HCT116 (cell line): ENCODE results near the gene LYRM1. TPM values are rescaled to one million over a fixed set of nuclear protein-coding genes. Genes with fewer than 3 reads are reported as not detected.

Source experiments
- ATAC-seq: fragments of 200-7000 bp; cut with Tn5 transposase; 2 replicates; pipeline ENCODE4 v1.9.1; 2020; ENCODE audit warnings: mild to moderate bottlenecking, moderate library complexity
- BruUV-seq: library from RNA; stranded (reverse); fragments of 400-500 nt; replicated peaks from 2 replicates; lab custom pipeline; 2021; lab: Mats Ljungman, UMichigan
- CTCF ChIA-PET: fragments of 300-600 bp; sonication (Branson Sonifier 250); formaldehyde crosslinking; loops from one replicate; lab custom pipeline; 2021; ENCODE audit warnings: antibody characterized with exemption; lab: Charles Lee
- POLR2A ChIA-PET: fragments of 300-600, 350-600 bp; sonication (Branson Sonifier 250); formaldehyde crosslinking; loops from one replicate; lab custom pipeline; 2021; ENCODE audit warnings: antibody characterized with exemption; lab: Charles Lee
- RAD21 ChIA-PET, 2 experiments: fragments of 300-600 bp; sonication (Branson Sonifier 250); formaldehyde crosslinking; loops; one replicate each; lab custom pipeline; 2023; ENCODE audit warnings: low total read pairs in 2 of 2; ENCODE audit not compliant: uncharacterized antibody in 2 of 2, unreplicated experiment in 2 of 2, low non-redundant PET in 1 of 2; lab: Charles Lee
- DNase-seq: peaks from one replicate; pipeline ENCODE4 v3.0.0-alpha.2; 2010; ENCODE audit warnings: low read depth, low spot score
- H2AFZ ChIP-seq: fragments of 200-600 bp; shearing (Covaris generic), sonication (generic); 2 replicates; pipeline ENCODE4 v1.6.1; 2017; ENCODE audit warnings: low read depth, mixed run types, mixed read lengths, antibody characterized with exemption, low read length; ENCODE audit not compliant: poor library complexity, severe bottlenecking
- H3K27ac ChIP-seq: 2 replicates; pipeline ENCODE4 v1.5.1; 2012; ENCODE audit warnings: low read depth, low read length
- H3K27me3 ChIP-seq: fragments of 200-600 bp; sonication (generic); 2 replicates; pipeline ENCODE4 v1.6.1; 2016; ENCODE audit warnings: mixed run types, low read length, mixed read lengths; ENCODE audit not compliant: insufficient read depth
- H3K36me3 ChIP-seq, 2 experiments: fragments of 200-500 bp in 1 of 2; fragments of 200-600 bp in 1 of 2; sonication (Bioruptor generic) in 1 of 2; sonication (generic) in 1 of 2; 2 replicates each; pipeline versions ENCODE4 v1.5.1 to v1.6.1; 2014 to 2016; ENCODE audit warnings: low read length in 2 of 2, inconsistent platforms in 1 of 2, mixed read lengths in 1 of 2, mixed run types in 1 of 2; ENCODE audit not compliant: insufficient read depth in 2 of 2, control insufficient read depth in 1 of 2
- H3K4me1 ChIP-seq, 2 experiments: fragments of 200-600 bp in 1 of 2; sonication (generic) in 1 of 2; 2 replicates each; pipeline versions ENCODE4 v1.5.1 to v1.6.1; 2012 to 2017; ENCODE audit warnings: low read length in 2 of 2, inconsistent platforms in 1 of 2, mild to moderate bottlenecking in 1 of 2, mixed read lengths in 1 of 2, mixed run types in 1 of 2, moderate library complexity in 1 of 2; ENCODE audit not compliant: insufficient read depth in 2 of 2, control insufficient read depth in 1 of 2
- H3K4me2 ChIP-seq: fragments of 200-600 bp; sonication (generic); 2 replicates; pipeline ENCODE4 v1.6.1; 2017; ENCODE audit warnings: mixed run types, low read length, mixed read lengths
- H3K4me3 ChIP-seq, 2 experiments: fragments of 200-600 bp in 1 of 2; sonication (generic) in 1 of 2; replicated peaks in 1 of 2; 2 replicates each; pipeline ENCODE4 v1.5.1; 2011 to 2016; ENCODE audit warnings: low read length in 2 of 2, control low read depth in 1 of 2, low read depth in 1 of 2, mild to moderate bottlenecking in 1 of 2, mixed read lengths in 1 of 2, mixed run types in 1 of 2
- H3K79me2 ChIP-seq: fragments of 200-600 bp; sonication (generic); 2 replicates; pipeline ENCODE4 v1.6.1; 2017; ENCODE audit warnings: mild to moderate bottlenecking, mixed run types, low read length, moderate library complexity, mixed read lengths; ENCODE audit not compliant: insufficient read depth
- H3K9ac ChIP-seq: fragments of 200-600 bp; sonication (generic); 2 replicates; pipeline ENCODE4 v1.6.1; 2016; ENCODE audit warnings: low read length, mixed read lengths
- H3K9me2 ChIP-seq: fragments of 200-600 bp; sonication (generic), shearing (Covaris generic); 2 replicates; pipeline ENCODE4 v1.6.1; 2017; ENCODE audit warnings: mixed run types, mild to moderate bottlenecking, moderate library complexity; ENCODE audit not compliant: insufficient read depth
- H3K9me3 ChIP-seq, 2 experiments: fragments of 200-500 bp in 1 of 2; fragments of 200-600 bp in 1 of 2; sonication (Bioruptor generic) in 1 of 2; sonication (generic) in 1 of 2; 2 replicates each; pipeline ENCODE4 v1.6.1; 2014 to 2017; ENCODE audit warnings: low read length in 2 of 2, mixed read lengths in 2 of 2, inconsistent platforms in 1 of 2, low read depth in 1 of 2, mild to moderate bottlenecking in 1 of 2, mixed run types in 1 of 2, moderate library complexity in 1 of 2; ENCODE audit not compliant: control insufficient read depth in 1 of 2, insufficient read depth in 1 of 2
- H4K20me1 ChIP-seq: fragments of 200-600 bp; sonication (generic), shearing (Covaris generic); 2 replicates; pipeline ENCODE4 v1.6.1; 2017; ENCODE audit warnings: mixed run types, mild to moderate bottlenecking, moderate library complexity; ENCODE audit not compliant: insufficient read depth
- CBX3 ChIP-seq: IDR thresholded peaks from 2 replicates; pipeline ENCODE4 v1.6.1; 2012; ENCODE audit warnings: low read depth
- CEBPB ChIP-seq: IDR thresholded peaks from 2 replicates; pipeline ENCODE4 v1.6.1; 2012; ENCODE audit warnings: low read depth
- ELF1 ChIP-seq: IDR thresholded peaks from 2 replicates; pipeline ENCODE4 v1.6.1; 2012; ENCODE audit warnings: low read depth, borderline replicate concordance
- EZH2 ChIP-seq: fragments of 200-600 bp; sonication (generic); IDR thresholded peaks from 2 replicates; pipeline ENCODE4 v1.6.1; 2017; ENCODE audit warnings: antibody characterized with exemption, mixed run types
- POLR2A ChIP-seq: IDR thresholded peaks from 2 replicates; pipeline ENCODE4 v1.7.0; 2011; ENCODE audit warnings: borderline replicate concordance; ENCODE audit not compliant: insufficient read depth, insufficient read length; ENCODE audit errors: extremely low read depth
- POLR2AphosphoS5 ChIP-seq: IDR thresholded peaks from 2 replicates; pipeline ENCODE4 v1.6.1; 2011; ENCODE audit warnings: mild to moderate bottlenecking, low read depth, low read length, moderate library complexity
- SIN3A ChIP-seq: IDR thresholded peaks from 2 replicates; pipeline ENCODE4 v1.6.1; 2012; ENCODE audit warnings: low read depth
- SRF ChIP-seq: IDR thresholded peaks from 2 replicates; pipeline ENCODE4 v1.6.1; 2012; ENCODE audit warnings: low read depth
- TCF7L2 ChIP-seq: IDR thresholded peaks from 2 replicates; pipeline ENCODE4 v1.7.0; 2011; ENCODE audit warnings: borderline replicate concordance, inconsistent platforms; ENCODE audit not compliant: insufficient read depth, insufficient read length; ENCODE audit errors: extremely low read depth
- intact Hi-C: fragments of 100-400 bp; cut with micrococcal nuclease; formaldehyde crosslinking; loops from 2 replicates; pipeline ENCODE4 v1.10.0; 2022
- total RNA-seq: library from RNA; stranded (reverse); gene quantifications from one replicate; pipeline ENCODE4 v1.2.1, GENCODE V29; 2021; ENCODE audit not compliant: unreplicated experiment
- TF ChIP-seq, protein P1 (sequence below): IDR thresholded peaks from 2 replicates; pipeline ENCODE4 v1.6.1; 2012
- TF ChIP-seq, protein P2 (sequence below): IDR thresholded peaks from 2 replicates; pipeline ENCODE4 v1.6.1; 2011; ENCODE audit warnings: mild to moderate bottlenecking, low read length, moderate library complexity; ENCODE audit not compliant: insufficient replicate concordance; ENCODE audit errors: extremely low read depth
- TF ChIP-seq, protein P3 (sequence below), 3 experiments: fragments of 200-600 bp in 1 of 3; sonication (generic) in 1 of 3; IDR thresholded peaks in 2 of 3; conservative IDR thresholded peaks in 1 of 3; 2 replicates each; pipeline ENCODE4 v1.5.1; 2012 to 2017; ENCODE audit warnings: low read depth in 2 of 3, low read length in 2 of 3, antibody characterized with exemption in 1 of 3, borderline replicate concordance in 1 of 3, control low read depth in 1 of 3, mild to moderate bottlenecking in 1 of 3, mixed read lengths in 1 of 3, mixed run types in 1 of 3, moderate library complexity in 1 of 3; ENCODE audit not compliant: insufficient read depth in 1 of 3

Gene LYRM1
- total RNA-seq, 1 experiment from 2014 or later: 26.7 TPM

DNA sequence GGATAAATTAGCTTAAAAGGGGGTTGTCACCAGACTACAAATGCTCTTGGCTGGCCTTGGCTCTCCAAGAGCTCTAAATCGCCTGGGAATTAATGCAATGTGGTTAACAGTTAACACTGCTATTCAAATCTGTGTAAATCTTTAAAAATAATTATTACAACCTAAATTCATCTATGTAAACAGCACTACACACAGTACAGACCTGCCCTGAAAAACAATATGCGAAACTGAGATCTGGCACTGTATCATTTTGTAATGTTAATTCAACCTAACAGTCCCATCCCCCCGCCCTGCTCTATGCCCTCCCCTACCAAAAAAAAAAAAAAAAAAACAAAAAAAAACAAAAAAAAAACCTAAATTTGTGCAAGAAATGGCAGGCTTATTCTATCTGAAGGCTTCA lies 41.3 kb upstream of the LYRM1 start:
- Histone ChIP-seq H3K36me3 (peaks cover 5 to 19% of the 10 kb centered on the region in 2 experiments; a peak in 3 of 4 replicates), H3K9me3 (no peaks in the 10 kb centered on the region), H4K20me1 (no peaks in the 10 kb centered on the region), H3K27ac (no peak overlapping the region), H2AFZ (no peak overlapping the region), H3K79me2 (peaks cover 21% of the 10 kb centered on the region), H3K4me2 (no peak overlapping the region), H3K9me2 (no peaks in the 10 kb centered on the region), H3K9ac (no peak overlapping the region), H3K27me3 (no peaks in the 10 kb centered on the region), H3K4me1 (0 out of 4 replicates have a peak, but pooled peaks cover 0 to 4% of the 10 kb centered on the region in 2 experiments), H3K4me3 (no peak overlapping the region)
- ChIA-PET CTCF (no interaction called here), POLR2A (interaction anchor here (0.7 kb wide), 1 partner anchor 67 kb away, joined by 3 read pairs; no protein-coding TSS in a partner anchor), RAD21 (no interaction called here)
- no peak for ATAC-seq
- DNase-seq: no peak
- intact Hi-C loops: no loop called here
- TF ChIP-seq, protein P1, sequence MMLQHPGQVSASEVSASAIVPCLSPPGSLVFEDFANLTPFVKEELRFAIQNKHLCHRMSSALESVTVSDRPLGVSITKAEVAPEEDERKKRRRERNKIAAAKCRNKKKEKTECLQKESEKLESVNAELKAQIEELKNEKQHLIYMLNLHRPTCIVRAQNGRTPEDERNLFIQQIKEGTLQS: no peak
- TF ChIP-seq POLR2A: no peak
- no peak for TF ChIP-seq ELF1
- no TSS peak for BruUV-seq

DNA sequence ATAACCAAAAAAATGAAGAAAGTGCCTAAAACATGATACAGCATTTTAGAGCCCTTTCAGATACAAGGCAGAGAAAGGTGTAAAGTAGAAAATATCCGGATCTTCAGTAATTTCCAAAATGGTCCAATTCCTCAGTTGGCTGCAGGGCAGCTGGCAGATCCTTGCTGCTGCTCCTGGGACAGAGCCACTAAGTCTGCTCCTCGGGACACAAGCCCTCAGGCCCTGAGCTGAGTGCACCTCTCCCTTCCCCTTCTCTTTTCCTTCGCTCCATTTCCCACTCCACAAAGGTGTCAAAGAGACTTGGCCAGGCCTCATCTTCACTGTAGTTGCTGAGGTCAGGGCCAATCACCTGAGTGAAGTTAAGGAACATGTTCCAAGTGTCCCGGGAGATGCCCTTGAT lies 40.9 kb upstream of the LYRM1 start:
- Histone ChIP-seq H3K27me3 (no peaks in the 10 kb centered on the region), H3K9me2 (no peaks in the 10 kb centered on the region), H3K36me3 (peaks cover 5 to 19% of the 10 kb centered on the region in 2 experiments; a peak in 3 of 4 replicates), H3K27ac (no peak overlapping the region), H3K9me3 (no peaks in the 10 kb centered on the region), H3K4me1 (peaks cover 3% of the 10 kb centered on the region in 2 experiments; a peak in 3 of 4 replicates), H3K79me2 (peaks cover 26% of the 10 kb centered on the region), H3K9ac (no peak overlapping the region), H3K4me2 (no peak overlapping the region), H4K20me1 (no peaks in the 10 kb centered on the region), H2AFZ (no peak overlapping the region), H3K4me3 (no peak overlapping the region)
- intact Hi-C loops: no loop called here
- ATAC-seq (no peak), DNase-seq (no peak)
- ChIA-PET CTCF (no interaction called here), RAD21 (no interaction called here), POLR2A (interaction anchor here (0.7 kb wide), 1 partner anchor 66 kb away, joined by 3 read pairs; no protein-coding TSS in a partner anchor)
- no TSS peak for BruUV-seq
- TF ChIP-seq POLR2AphosphoS5 (no peak), SIN3A (no peak), POLR2A (no peak), SRF (no peak), CBX3 (no peak), EZH2 (no peak), TCF7L2 (no peak), CEBPB (no peak)
- TF ChIP-seq, protein P2, sequence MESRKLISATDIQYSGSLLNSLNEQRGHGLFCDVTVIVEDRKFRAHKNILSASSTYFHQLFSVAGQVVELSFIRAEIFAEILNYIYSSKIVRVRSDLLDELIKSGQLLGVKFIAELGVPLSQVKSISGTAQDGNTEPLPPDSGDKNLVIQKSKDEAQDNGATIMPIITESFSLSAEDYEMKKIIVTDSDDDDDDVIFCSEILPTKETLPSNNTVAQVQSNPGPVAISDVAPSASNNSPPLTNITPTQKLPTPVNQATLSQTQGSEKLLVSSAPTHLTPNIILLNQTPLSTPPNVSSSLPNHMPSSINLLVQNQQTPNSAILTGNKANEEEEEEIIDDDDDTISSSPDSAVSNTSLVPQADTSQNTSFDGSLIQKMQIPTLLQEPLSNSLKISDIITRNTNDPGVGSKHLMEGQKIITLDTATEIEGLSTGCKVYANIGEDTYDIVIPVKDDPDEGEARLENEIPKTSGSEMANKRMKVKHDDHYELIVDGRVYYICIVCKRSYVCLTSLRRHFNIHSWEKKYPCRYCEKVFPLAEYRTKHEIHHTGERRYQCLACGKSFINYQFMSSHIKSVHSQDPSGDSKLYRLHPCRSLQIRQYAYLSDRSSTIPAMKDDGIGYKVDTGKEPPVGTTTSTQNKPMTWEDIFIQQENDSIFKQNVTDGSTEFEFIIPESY: no peak
- TF ChIP-seq, protein P3, sequence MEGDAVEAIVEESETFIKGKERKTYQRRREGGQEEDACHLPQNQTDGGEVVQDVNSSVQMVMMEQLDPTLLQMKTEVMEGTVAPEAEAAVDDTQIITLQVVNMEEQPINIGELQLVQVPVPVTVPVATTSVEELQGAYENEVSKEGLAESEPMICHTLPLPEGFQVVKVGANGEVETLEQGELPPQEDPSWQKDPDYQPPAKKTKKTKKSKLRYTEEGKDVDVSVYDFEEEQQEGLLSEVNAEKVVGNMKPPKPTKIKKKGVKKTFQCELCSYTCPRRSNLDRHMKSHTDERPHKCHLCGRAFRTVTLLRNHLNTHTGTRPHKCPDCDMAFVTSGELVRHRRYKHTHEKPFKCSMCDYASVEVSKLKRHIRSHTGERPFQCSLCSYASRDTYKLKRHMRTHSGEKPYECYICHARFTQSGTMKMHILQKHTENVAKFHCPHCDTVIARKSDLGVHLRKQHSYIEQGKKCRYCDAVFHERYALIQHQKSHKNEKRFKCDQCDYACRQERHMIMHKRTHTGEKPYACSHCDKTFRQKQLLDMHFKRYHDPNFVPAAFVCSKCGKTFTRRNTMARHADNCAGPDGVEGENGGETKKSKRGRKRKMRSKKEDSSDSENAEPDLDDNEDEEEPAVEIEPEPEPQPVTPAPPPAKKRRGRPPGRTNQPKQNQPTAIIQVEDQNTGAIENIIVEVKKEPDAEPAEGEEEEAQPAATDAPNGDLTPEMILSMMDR (IDR thresholded peaks at IDR 0.05 in 2 of 3, conservative IDR thresholded peaks at IDR 0.05 in 1 of 3; ENCODE audit: borderline replicate concordance in 1 of 3, insufficient read depth in 1 of 3, low read depth in 2 of 3, low read length in 2 of 3): no peak
